ENCODE results near the gene ZBTB2. TPM values are rescaled to one million over a fixed set of nuclear protein-coding genes. Genes with fewer than 3 reads are reported as not detected.
"Not testable (repeated sequence)": the region's sequence is repeated elsewhere in the genome, so short reads cannot be mapped to it uniquely, and the experiment has no call there.

The ZBTB2 gene
- polyA plus RNA-seq, 1 of the 3 experiments (the other 2 are of a cell fraction) = 6.7 TPM

GRCh38 chr6:151349651-151350270, 41.6 kb downstream of the ZBTB2 start:
- no peak for TF ChIP-seq SMC3 (IDR thresholded peaks at IDR 0.05; ENCODE audit: low read depth, low read length)
- TF ChIP-seq CTCF (IDR thresholded peaks at IDR 0.05) = no peak
- TF ChIP-seq EZH2phosphoT487 (IDR thresholded peaks at IDR 0.05; ENCODE audit: borderline replicate concordance, low read depth) = no peak
- TF ChIP-seq RXRA (IDR thresholded peaks at IDR 0.05; ENCODE audit: borderline replicate concordance, low read depth) = no peak
- TF ChIP-seq RCOR1 (IDR thresholded peaks at IDR 0.05; ENCODE audit: low read length) = no peak
- TF ChIP-seq CHD2 (IDR thresholded peaks at IDR 0.05; ENCODE audit: low read length, partially characterized antibody) = no peak
- TF ChIP-seq JUND (IDR thresholded peaks at IDR 0.05) = no peak
- TF ChIP-seq ZBTB33 (IDR thresholded peaks at IDR 0.05; ENCODE audit: borderline replicate concordance, low read depth) = no peak
- no peak for TF ChIP-seq REST (IDR thresholded peaks at IDR 0.05; ENCODE audit: low read depth, low read length)
- TF ChIP-seq EP300 (IDR thresholded peaks at IDR 0.05; ENCODE audit: borderline replicate concordance in 1 of 2, low read depth in 1 of 2, low read length in 1 of 2) = no peak
- TF ChIP-seq POLR2AphosphoS5 (IDR thresholded peaks at IDR 0.05; ENCODE audit: low read depth, low read length) = no peak
- no peak overlapping the region for H3K27ac ChIP-seq (ENCODE audit: low read depth in 2 of 2, low read length in 1 of 2)
- no peak overlapping the region for H3K9ac ChIP-seq
- peaks cover 4% of the 10 kb centered on the region for H3F3A ChIP-seq (replicated peaks; ENCODE audit: insufficient read depth)
- peaks cover 32% of the 10 kb centered on the region for H3K79me2 ChIP-seq (ENCODE audit: insufficient read depth)
- 99% methylated on average over 19 of the region's 19 CpGs for WGBS (ENCODE audit: low lambda C conversion rate)
- CTCF ChIA-PET = interaction anchor here (1.5 to 1.7 kb wide), 3 partner anchors 25 to 458 kb away, joined by 5 to 7 read pairs (median 5); no protein-coding TSS in a partner anchor
- no peak overlapping the region for H3K4me3 ChIP-seq (ENCODE audit: low read depth in 2 of 2, low read length in 1 of 2)
- H3K4me2 ChIP-seq = no peak overlapping the region
- H3K9me3 ChIP-seq = no peaks in the 10 kb centered on the region
- peaks cover 0 to 17% of the 10 kb centered on the region in 2 experiments for H3K36me3 ChIP-seq (replicated peaks in 1 of 2; ENCODE audit: control insufficient read depth in 1 of 2, insufficient read depth in 2 of 2, low read length in 1 of 2)
- no peaks in the 10 kb centered on the region for H3K27me3 ChIP-seq (ENCODE audit: insufficient read depth)
- no peaks in the 10 kb centered on the region for H3K9me2 ChIP-seq
- H3K4me1 ChIP-seq (ENCODE audit: control insufficient read depth in 1 of 2, insufficient read depth in 2 of 2, low read depth in 1 of 2, low read length in 1 of 2) = no peaks in the 10 kb centered on the region
- no peak overlapping the region for H2AFZ ChIP-seq (ENCODE audit: low read depth)
- no peaks in the 10 kb centered on the region for H4K20me1 ChIP-seq (ENCODE audit: insufficient read depth)
- POLR2A ChIA-PET = no interaction called here
- DNase-seq = no peak

GRCh38 chr6:151342750-151343149, 48.6 kb downstream of the ZBTB2 start:
- H2AFZ ChIP-seq (ENCODE audit: low read depth); H3K36me3 ChIP-seq (replicated peaks in 1 of 2; ENCODE audit: control insufficient read depth in 1 of 2, insufficient read depth in 2 of 2, low read length in 1 of 2); H3K27ac ChIP-seq (ENCODE audit: low read depth in 2 of 2, low read length in 1 of 2); POLR2A ChIA-PET; DNase-seq; H3K4me3 ChIP-seq (ENCODE audit: low read depth in 2 of 2, low read length in 1 of 2); H4K20me1 ChIP-seq (ENCODE audit: insufficient read depth); H3K9me3 ChIP-seq; H3F3A ChIP-seq (replicated peaks; ENCODE audit: insufficient read depth); H3K9me2 ChIP-seq; H3K4me2 ChIP-seq; H3K4me1 ChIP-seq (ENCODE audit: control insufficient read depth in 1 of 2, insufficient read depth in 2 of 2, low read depth in 1 of 2, low read length in 1 of 2); H3K9ac ChIP-seq; H3K27me3 ChIP-seq (ENCODE audit: insufficient read depth): not testable (repeated sequence)
- CTCF ChIA-PET = interaction anchor here (0.7 to 1.9 kb wide), 3 partner anchors 19 to 451 kb away, joined by 3 to 5 read pairs (median 4); no protein-coding TSS in a partner anchor
- 93% methylated on average over 9 of the region's 10 CpGs for WGBS (ENCODE audit: low lambda C conversion rate)
- H3K79me2 ChIP-seq (ENCODE audit: insufficient read depth) = peaks cover 71% of the 10 kb centered on the region

Measured in SK-N-SH (cell line).